A673 (cell line): ENCODE results near the gene CDYL. TPM values are rescaled to one million over a fixed set of nuclear protein-coding genes. Genes with fewer than 3 reads are reported as not detected.

ENCODE experiments used
- BruUV-seq: library from RNA; stranded (reverse); fragments of 400-500 nt; replicated peaks from 2 replicates; lab custom pipeline; 2021; lab: Mats Ljungman, UMichigan
- CTCF ChIA-PET: fragments of 300-600 bp; sonication (Branson Sonifier 250); formaldehyde crosslinking; loops from one replicate; lab custom pipeline; 2022; ENCODE audit warnings: antibody characterized with exemption; lab: Charles Lee
- POLR2A ChIA-PET: fragments of 300-600 bp; sonication (Branson Sonifier 250); formaldehyde crosslinking; loops from one replicate; lab custom pipeline; 2022; ENCODE audit warnings: antibody characterized with exemption; ENCODE audit not compliant: low non-redundant PET; lab: Charles Lee
- DNase-seq: peaks from one replicate; pipeline ENCODE4 v3.0.0-alpha.2; 2015; ENCODE audit warnings: low spot score
- H3K27ac ChIP-seq: fragments of 200-600 bp; sonication (generic); 2 replicates; pipeline ENCODE4 v1.5.1; 2016; ENCODE audit warnings: mixed run types, low read depth, mild to moderate bottlenecking, mixed read lengths, antibody characterized with exemption, low read length; ENCODE audit not compliant: poor library complexity, severe bottlenecking
- H3K27me3 ChIP-seq: fragments of 200-600 bp; sonication (generic); replicated peaks from 2 replicates; pipeline ENCODE4 v1.6.1; 2017; ENCODE audit warnings: mixed run types, low read depth, mild to moderate bottlenecking, mixed read lengths, antibody characterized with exemption, low read length; ENCODE audit not compliant: insufficient read depth, poor library complexity
- H3K36me3 ChIP-seq: fragments of 200-600 bp; sonication (generic); 2 replicates; pipeline ENCODE4 v1.6.1; 2016; ENCODE audit warnings: mixed run types, mild to moderate bottlenecking, mixed read lengths, antibody characterized with exemption, low read length; ENCODE audit not compliant: insufficient read depth, poor library complexity, severe bottlenecking
- H3K4me1 ChIP-seq: fragments of 200-600 bp; sonication (generic); 2 replicates; pipeline ENCODE4 v1.6.1; 2017; ENCODE audit warnings: mixed run types, mild to moderate bottlenecking, mixed read lengths, antibody characterized with exemption, low read length; ENCODE audit not compliant: insufficient read depth, poor library complexity, severe bottlenecking
- H3K4me3 ChIP-seq: fragments of 200-600 bp; sonication (generic); 2 replicates; pipeline ENCODE4 v1.5.1; 2016; ENCODE audit warnings: low read depth, mixed run types, mild to moderate bottlenecking, mixed read lengths, low read length; ENCODE audit not compliant: poor library complexity, severe bottlenecking
- H3K9me3 ChIP-seq: fragments of 200-600 bp; sonication (generic); 2 replicates; pipeline ENCODE4 v1.6.1; 2016; ENCODE audit warnings: mixed run types, low read depth, mild to moderate bottlenecking, mixed read lengths, antibody characterized with exemption, low read length; ENCODE audit not compliant: poor library complexity, severe bottlenecking
- EZH2 ChIP-seq: fragments of 200-600 bp; sonication (generic); IDR thresholded peaks from 2 replicates; pipeline ENCODE4 v1.6.1; 2017; ENCODE audit warnings: borderline replicate concordance, low read depth, mild to moderate bottlenecking, mixed read lengths, antibody characterized with exemption, low read length; ENCODE audit not compliant: poor library complexity, severe bottlenecking
- intact Hi-C: fragments of 100-400 bp; cut with micrococcal nuclease; formaldehyde crosslinking; loops from one replicate; pipeline ENCODE4 v1.10.0; 2022; ENCODE audit not compliant: unreplicated experiment
- total RNA-seq: library from RNA; stranded (reverse); gene quantifications from 2 replicates; pipeline ENCODE4 v1.2.3, GENCODE V29; 2021
- TF ChIP-seq, protein P1 (sequence below): fragments of 300-800, 200-600 bp; sonication (generic); conservative IDR thresholded peaks from 2 replicates; pipeline ENCODE4 v1.5.1; 2017; ENCODE audit warnings: low read depth, mild to moderate bottlenecking, antibody characterized with exemption, low read length, moderate library complexity, mixed read lengths

Gene CDYL
- total RNA-seq, 1 experiment from 2014 or later: 57.6 TPM

DNA sequence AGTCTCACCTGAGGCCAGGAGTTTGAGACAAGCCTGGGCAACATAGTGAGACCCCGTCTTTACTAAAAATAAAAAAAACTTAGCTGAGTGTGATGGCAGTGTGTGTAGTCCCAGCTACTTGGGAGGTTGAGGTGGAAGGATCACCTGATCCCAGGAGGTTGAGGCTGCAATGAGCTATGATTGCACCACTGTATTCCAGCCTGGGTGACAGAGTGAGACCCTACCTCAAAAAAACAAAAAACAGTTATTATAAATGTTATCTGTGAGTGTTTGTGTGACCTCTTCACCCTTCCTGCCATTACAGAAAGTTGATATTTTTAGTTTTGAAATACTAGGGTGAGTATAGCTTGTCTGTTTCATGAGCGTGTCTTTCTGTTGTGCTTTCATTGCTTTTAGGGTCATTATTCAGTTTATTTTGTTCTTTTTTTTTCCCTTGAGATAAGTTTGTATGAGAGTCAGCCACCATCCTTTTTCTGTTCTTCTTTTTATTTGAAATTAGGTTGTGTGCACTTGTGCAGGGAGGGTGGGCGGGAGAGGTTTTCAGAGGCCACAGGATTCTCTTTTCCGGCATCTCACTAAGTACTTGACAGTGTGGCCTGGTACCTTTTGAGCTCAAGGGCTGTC, 26.2 kb downstream of the CDYL start:
- no peaks in the 10 kb centered on the region for H3K27me3 ChIP-seq
- POLR2A ChIA-PET: no interaction called here
- H3K27ac ChIP-seq: no peak overlapping the region
- no peaks in the 10 kb centered on the region for H3K9me3 ChIP-seq
- no peak overlapping the region for H3K4me3 ChIP-seq
- no peak for DNase-seq
- no TSS peak for BruUV-seq
- no peak for TF ChIP-seq EZH2
- TF ChIP-seq, protein P1, sequence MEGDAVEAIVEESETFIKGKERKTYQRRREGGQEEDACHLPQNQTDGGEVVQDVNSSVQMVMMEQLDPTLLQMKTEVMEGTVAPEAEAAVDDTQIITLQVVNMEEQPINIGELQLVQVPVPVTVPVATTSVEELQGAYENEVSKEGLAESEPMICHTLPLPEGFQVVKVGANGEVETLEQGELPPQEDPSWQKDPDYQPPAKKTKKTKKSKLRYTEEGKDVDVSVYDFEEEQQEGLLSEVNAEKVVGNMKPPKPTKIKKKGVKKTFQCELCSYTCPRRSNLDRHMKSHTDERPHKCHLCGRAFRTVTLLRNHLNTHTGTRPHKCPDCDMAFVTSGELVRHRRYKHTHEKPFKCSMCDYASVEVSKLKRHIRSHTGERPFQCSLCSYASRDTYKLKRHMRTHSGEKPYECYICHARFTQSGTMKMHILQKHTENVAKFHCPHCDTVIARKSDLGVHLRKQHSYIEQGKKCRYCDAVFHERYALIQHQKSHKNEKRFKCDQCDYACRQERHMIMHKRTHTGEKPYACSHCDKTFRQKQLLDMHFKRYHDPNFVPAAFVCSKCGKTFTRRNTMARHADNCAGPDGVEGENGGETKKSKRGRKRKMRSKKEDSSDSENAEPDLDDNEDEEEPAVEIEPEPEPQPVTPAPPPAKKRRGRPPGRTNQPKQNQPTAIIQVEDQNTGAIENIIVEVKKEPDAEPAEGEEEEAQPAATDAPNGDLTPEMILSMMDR: no peak
- CTCF ChIA-PET: no interaction called here
- H3K4me1 ChIP-seq: peaks cover 29% of the 10 kb centered on the region
- H3K36me3 ChIP-seq: no peaks in the 10 kb centered on the region
- intact Hi-C loops: no loop called here

DNA sequence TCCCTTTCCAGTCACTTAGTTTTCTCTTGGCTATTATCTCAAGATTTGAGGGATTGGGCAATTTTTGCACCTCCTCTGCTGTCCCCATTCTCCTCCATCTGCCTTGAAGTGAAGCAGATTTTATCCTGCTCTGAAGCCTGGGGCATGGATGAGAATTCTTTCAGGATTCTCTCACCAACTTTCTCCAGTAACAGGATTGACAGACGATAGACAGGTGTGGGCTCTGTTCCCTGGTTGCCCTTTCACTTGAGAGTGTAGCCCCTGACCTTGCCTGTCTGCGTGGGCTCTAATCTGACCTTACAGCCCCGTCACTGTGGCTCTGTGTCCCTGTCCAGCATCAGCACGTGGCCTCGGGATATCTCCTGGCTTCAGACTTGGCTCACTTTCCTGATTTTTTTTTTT, 27.1 kb downstream of the CDYL start:
- no peaks in the 10 kb centered on the region for H3K36me3 ChIP-seq
- BruUV-seq: no TSS peak
- CTCF ChIA-PET: no interaction called here
- H3K9me3 ChIP-seq: no peaks in the 10 kb centered on the region
- H3K27me3 ChIP-seq: no peaks in the 10 kb centered on the region
- POLR2A ChIA-PET: no interaction called here
- H3K4me3 ChIP-seq: no peak overlapping the region
- no peak for DNase-seq
- intact Hi-C loops: no loop called here
- no peak overlapping the region for H3K27ac ChIP-seq
- H3K4me1 ChIP-seq: peaks cover 29% of the 10 kb centered on the region
- TF ChIP-seq EZH2: no peak
- TF ChIP-seq, protein P1: no peak

DNA sequence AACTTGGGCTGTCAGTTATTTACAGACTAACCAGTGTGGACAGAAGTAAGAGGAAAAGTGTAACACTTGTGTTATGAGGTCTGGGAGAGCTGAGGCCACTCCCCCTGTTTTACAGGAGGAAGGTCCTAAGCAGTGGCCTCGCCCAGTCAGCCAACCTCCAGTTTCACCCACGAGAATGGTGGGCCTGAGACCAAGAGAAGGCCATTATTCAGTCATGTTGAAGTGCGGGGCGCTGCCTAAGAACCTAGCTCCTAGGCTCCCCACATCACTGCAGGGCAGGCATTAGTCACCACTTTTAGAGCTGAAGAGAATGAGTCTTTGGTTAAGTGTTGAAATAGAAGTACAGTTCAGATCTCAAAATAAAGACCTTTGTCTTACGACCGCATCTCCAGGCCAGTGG, 27.9 kb downstream of the CDYL start:
- TF ChIP-seq, protein P1: no peak
- no peak for TF ChIP-seq EZH2
- no TSS peak for BruUV-seq
- POLR2A ChIA-PET: interaction anchor here (0.5 kb wide), 1 partner anchor 411 kb away, joined by 12 read pairs; no protein-coding TSS in a partner anchor
- CTCF ChIA-PET: no interaction called here
- Histone ChIP-seq H3K36me3 (no peaks in the 10 kb centered on the region), H3K9me3 (no peaks in the 10 kb centered on the region), H3K27ac (no peak overlapping the region), H3K4me1 (peaks cover 29% of the 10 kb centered on the region), H3K4me3 (no peak overlapping the region), H3K27me3 (no peaks in the 10 kb centered on the region)
- intact Hi-C loops: no loop called here
- no peak for DNase-seq
